Dedifferentiated amniotic fluid mesenchymal stem cell (primary cell): ENCODE data around the gene CLIC4.
"Not testable (repeated sequence)": the region's sequence is repeated elsewhere in the genome, so short reads cannot be mapped to it uniquely, and the experiment has no call there.

Source experiments
- DNase-seq: peaks from one replicate; pipeline ENCODE4 v3.0.0-alpha.2; 2016; ENCODE audit errors: extremely low spot score

The CLIC4 gene

GRCh38 chr1:24744911-24745710 lies at the start of gene CLIC4:
TSS of gene CLIC4 (plus strand) at chr1:24745447. CDS start at chr1:24745554, 107 bp downstream.
- DNase-seq = peak; percentile 98

GRCh38 chr1:24696041-24696755 lies 49.0 kb upstream of the CLIC4 start:
- no peak for DNase-seq

- no peak for DNase-seq
Measured at GRCh38 chr1:24696756-24697330, 48.4 kb upstream of the CLIC4 start.

GRCh38 chr1:24697453-24698001 lies 47.7 kb upstream of the CLIC4 start:
- not testable (repeated sequence) for DNase-seq

- DNase-seq = not testable (repeated sequence)
Measured at GRCh38 chr1:24698326-24698725, 46.9 kb upstream of the CLIC4 start.

- DNase-seq = no peak
Measured at GRCh38 chr1:24699628-24700027, 45.6 kb upstream of the CLIC4 start.

- no peak for DNase-seq
Measured at GRCh38 chr1:24702511-24703293, 42.5 kb upstream of the CLIC4 start.

GRCh38 chr1:24704411-24705259 lies 40.6 kb upstream of the CLIC4 start:
- no peak for DNase-seq

GRCh38 chr1:24705260-24706073 lies 39.8 kb upstream of the CLIC4 start:
- no peak for DNase-seq

- not testable (repeated sequence) for DNase-seq
Measured at GRCh38 chr1:24706074-24706389, 39.2 kb upstream of the CLIC4 start.

GRCh38 chr1:24707687-24708086 lies 37.6 kb upstream of the CLIC4 start:
- DNase-seq = no peak

GRCh38 chr1:24708938-24709337 lies 36.3 kb upstream of the CLIC4 start:
- DNase-seq = no peak

- DNase-seq = no peak
Measured at GRCh38 chr1:24709791-24710441, 35.3 kb upstream of the CLIC4 start.

GRCh38 chr1:24711329-24711728 lies 33.9 kb upstream of the CLIC4 start:
- no peak for DNase-seq

- no peak for DNase-seq
Measured at GRCh38 chr1:24713176-24713575, 32.1 kb upstream of the CLIC4 start.

GRCh38 chr1:24713736-24714135 lies 31.5 kb upstream of the CLIC4 start:
- no peak for DNase-seq

- DNase-seq = no peak
Measured at GRCh38 chr1:24714859-24715520, 30.3 kb upstream of the CLIC4 start.

- no peak for DNase-seq
Measured at GRCh38 chr1:24715658-24716057, 29.6 kb upstream of the CLIC4 start.
